Psoas muscle (tissue), 8 donors: ENCODE data around the gene SHMT2. TPM values are rescaled to one million over a fixed set of nuclear protein-coding genes. Genes with fewer than 3 reads are reported as not detected.
"Not testable (repeated sequence)": the region's sequence is repeated elsewhere in the genome, so short reads cannot be mapped to it uniquely, and the experiment has no call there.

Experiments used
- ATAC-seq, 4 donors: fragments of 200-7000 bp; cut with Tn5 transposase; one replicate each; pipeline ENCODE4 v1.9.1; 2020; ENCODE audit warnings: moderate library complexity in 3 of 4, mild to moderate bottlenecking in 2 of 4
- DNase-seq, 2 donors: peaks; one replicate each; pipeline ENCODE4 v3.0.0-alpha.2; 2020
- H3K27ac ChIP-seq: fragments of 200-600 bp; one replicate; pipeline ENCODE4 v1.8.0; 2022
- H3K27me3 ChIP-seq, 3 donors: fragments of 200-600 bp in 1 of 3; one replicate each; pipeline versions ENCODE4 v1.6.1 to v1.8.0; 2013 to 2022; ENCODE audit warnings: low read length in 2 of 3, mild to moderate bottlenecking in 2 of 3, moderate library complexity in 1 of 3; ENCODE audit not compliant: insufficient read depth in 3 of 3
- H3K36me3 ChIP-seq, 2 donors: fragments of 200-600 bp in 1 of 2; one replicate each; pipeline versions ENCODE4 v1.6.1 to v1.8.0; 2013 to 2022; ENCODE audit warnings: low read depth in 1 of 2, mild to moderate bottlenecking in 1 of 2, moderate library complexity in 1 of 2; ENCODE audit not compliant: insufficient read depth in 1 of 2
- H3K4me1 ChIP-seq: fragments of 200-600 bp; one replicate; pipeline ENCODE4 v1.8.0; 2022
- H3K4me3 ChIP-seq: fragments of 200-600 bp; one replicate; pipeline ENCODE4 v1.8.0; 2022; ENCODE audit warnings: mild to moderate bottlenecking
- H3K9me3 ChIP-seq: fragments of 200-600 bp; one replicate; pipeline ENCODE4 v1.8.0; 2022
- CTCF ChIP-seq: fragments of 200-600 bp; IDR thresholded peaks from one replicate; pipeline ENCODE4 v1.8.0; 2022; ENCODE audit warnings: antibody characterized with exemption
- WGBS, 3 donors: extraction: QIAGEN DNeasy Blood & Tissue Kit; methylation state at CpG; one replicate each; pipeline versions ENCODE4 v1.1.6 to v1.1.7; 2013; 5-methylcytosine and 5-hydroxymethylcytosine counted together
- intact Hi-C, 2 donors: fragments of 100-400 bp; cut with DNase I; formaldehyde crosslinking; loops; one replicate each; pipeline versions ENCODE4 v1.11.0 to v1.14.2; 2022
- polyA plus RNA-seq, 3 donors: library from polyadenylated mRNA; stranded (reverse); fragments of 200-250 nt; gene quantifications; one replicate each; pipeline ENCODE4 v1.2.3, GENCODE V29; 2013
- total RNA-seq, 4 donors: library from RNA; stranded (reverse); fragmentation: NEBNext Ultra II Directional in 2 of 4; extraction: Animal tissue kit (Norgen Biotek cat#: 25700) in 2 of 4; gene quantifications; one replicate each; pipeline versions ENCODE4 v1.2.1 to v1.2.4, GENCODE V29; 2021 to 2023
- donor health status: healthy with polysubstance abuse.
- donor health status: DM: no; HTN: no; CAD: no; lungs with moderate emphysema.
- donor health status: Bipolar disorder and iron deficiency.
- donor health status: healthy.
- donor health status: DM: yes; HTN: yes; CAD: no.
- donor health status: DM: no; HTN: no; CAD: no.
- donor health status: DM: no; HTN: no; CAD: no.
- donor health status: DM: yes; HTN: yes; CAD: no.

The SHMT2 gene
- total and polyA plus RNA-seq, 7 donors = 36.6 to 66.8 (median 53.6) TPM

GRCh38 chr12:57280211-57281062 is 50.9 kb downstream of the SHMT2 start:
- WGBS, 3 donors = 86 to 89% (median 86%) methylated on average over 9 of the region's 9 CpGs
- intact Hi-C loops = no loop called here
- Histone ChIP-seq H3K4me3 (no peak overlapping the region), H3K27ac (peak overlapping the region; percentile 55), H3K36me3 (peaks cover 4 to 76% of the 10 kb centered on the region in 2 donors), H3K4me1 (no peaks in the 10 kb centered on the region), H3K9me3 (no peaks in the 10 kb centered on the region), H3K27me3 (no peaks in the 10 kb centered on the region)
- TF ChIP-seq CTCF = no peak
- DNase-seq = no peak
- peak; percentile 75 to 88 (median 84) for ATAC-seq

- intact Hi-C loops, H3K4me1 ChIP-seq, ATAC-seq, H3K27ac ChIP-seq, DNase-seq, H3K4me3 ChIP-seq, H3K27me3 ChIP-seq, H3K9me3 ChIP-seq: not testable (repeated sequence)
- 89 to 94% (median 92%) methylated on average over 12 of the region's 12 CpGs for WGBS, 3 donors
- H3K36me3 ChIP-seq = peaks cover 4 to 85% of the 10 kb centered on the region in 2 donors
Measured at GRCh38 chr12:57282073-57282472, 52.6 kb downstream of the SHMT2 start.

Other genes starting within 250 kb of the SHMT2 start
- gene ZBTB39, start 223.2 kb upstream of the SHMT2 start, total RNA-seq = 1 to 10 TPM; 3.2 to 5.2 (median 3.6) TPM
- gene ZBTB39, start 223.2 kb upstream of the SHMT2 start, polyA plus RNA-seq = 1 to 10 TPM; 1.2 to 3.1 (median 1.4) TPM
- gene TAC3, start 213.2 kb upstream of the SHMT2 start, total RNA-seq = not detected
- gene TAC3, start 213.2 kb upstream of the SHMT2 start, polyA plus RNA-seq = under 1 TPM in 1 of 3 donors, not detected in 2; 0.09 TPM
- 1 to 10 TPM in 1 of 4 donors, under 1 TPM in 2, not detected in 1; 0.10 to 1.3 (median 0.20) TPM for gene MYO1A, start 179.6 kb upstream of the SHMT2 start, total RNA-seq
- under 1 TPM; 0.04 to 0.91 (median 0.18) TPM for gene MYO1A, start 179.6 kb upstream of the SHMT2 start, polyA plus RNA-seq
- gene NEMP1, start 150.9 kb upstream of the SHMT2 start, total RNA-seq = 1 to 10 TPM; 1.5 to 3.2 (median 2.1) TPM
- gene NEMP1, start 150.9 kb upstream of the SHMT2 start, polyA plus RNA-seq = 1 to 10 TPM; 1.3 to 3.0 (median 2.7) TPM
- gene NAB2, start 140.6 kb upstream of the SHMT2 start, total RNA-seq = 10 to 100 TPM in 2 of 4 donors, 1 to 10 TPM in 2; 7.1 to 28.4 (median 10.8) TPM
- gene NAB2, start 140.6 kb upstream of the SHMT2 start, polyA plus RNA-seq = 100 to 1,000 TPM in 1 of 3 donors, 1 to 10 TPM in 2; 5.6 to 114 (median 8.2) TPM
- 10 to 100 TPM; 14.1 to 27.7 (median 18.2) TPM for gene STAT6, start 118.3 kb upstream of the SHMT2 start, total RNA-seq
- gene STAT6, start 118.3 kb upstream of the SHMT2 start, polyA plus RNA-seq = 10 to 100 TPM; 10.4 to 11.6 (median 11.3) TPM
- gene LRP1, start 101.2 kb upstream of the SHMT2 start, total RNA-seq = 10 to 100 TPM; 33.1 to 50.6 (median 35.1) TPM
- 10 to 100 TPM; 10.7 to 14.7 (median 14.5) TPM for gene LRP1, start 101.2 kb upstream of the SHMT2 start, polyA plus RNA-seq
- gene LRP1-AS, start 82.1 kb upstream of the SHMT2 start, total RNA-seq = not detected
- not detected for gene LRP1-AS, start 82.1 kb upstream of the SHMT2 start, polyA plus RNA-seq
- gene NXPH4, start 12.9 kb upstream of the SHMT2 start, total RNA-seq = under 1 TPM in 3 of 4 donors, not detected in 1; 0.24 to 0.58 (median 0.42) TPM
- gene NXPH4, start 12.9 kb upstream of the SHMT2 start, polyA plus RNA-seq = under 1 TPM in 2 of 3 donors, not detected in 1; 0.01 to 0.20 TPM
- gene STAC3, start 21.5 kb downstream of the SHMT2 start, total RNA-seq = 1,000 to 10,000 TPM in 2 of 4 donors, 100 to 1,000 TPM in 2; 576 to 1,676 (median 997) TPM
- gene STAC3, start 21.5 kb downstream of the SHMT2 start, polyA plus RNA-seq = 1,000 to 10,000 TPM in 1 of 3 donors, 100 to 1,000 TPM in 1, 10 to 100 TPM in 1; 98.2 to 1,376 (median 738) TPM
- 10 to 100 TPM; 41.4 to 64.9 (median 45.0) TPM for gene R3HDM2, start 201.3 kb downstream of the SHMT2 start, total RNA-seq
- 10 to 100 TPM; 12.1 to 22.6 (median 20.9) TPM for gene R3HDM2, start 201.3 kb downstream of the SHMT2 start, polyA plus RNA-seq
- gene INHBC, start 205.1 kb downstream of the SHMT2 start, total RNA-seq = under 1 TPM in 2 of 4 donors, not detected in 2; 0.18 to 0.21 TPM
- under 1 TPM in 1 of 3 donors, not detected in 2; 0.05 TPM for gene INHBC, start 205.1 kb downstream of the SHMT2 start, polyA plus RNA-seq
- gene INHBE, start 225.6 kb downstream of the SHMT2 start, total RNA-seq = 1 to 10 TPM in 2 of 4 donors, under 1 TPM in 2; 0.23 to 6.8 (median 2.1) TPM
- gene INHBE, start 225.6 kb downstream of the SHMT2 start, polyA plus RNA-seq = 1 to 10 TPM in 1 of 3 donors, under 1 TPM in 2; 0.18 to 1.4 (median 0.18) TPM
- under 1 TPM in 3 of 4 donors, not detected in 1; 0.07 to 0.86 (median 0.61) TPM for gene GLI1, start 230.1 kb downstream of the SHMT2 start, total RNA-seq
- gene GLI1, start 230.1 kb downstream of the SHMT2 start, polyA plus RNA-seq = under 1 TPM; 0.21 to 0.34 (median 0.23) TPM